ENCODE data around the gene TMEM42.
A peak's percentile ranks its signal among the peaks of the same experiment; 100 is the strongest.

The TMEM42 gene

GRCh38 chr3:44875596-44875995 lies 13.9 kb downstream of the TMEM42 start:
- DNase-seq = no peak

GRCh38 chr3:44877333-44877732 lies 15.6 kb downstream of the TMEM42 start:
- DNase-seq = no peak

- no peak for DNase-seq
Observed at GRCh38 chr3:44880284-44880683, 18.6 kb downstream of the TMEM42 start.

GRCh38 chr3:44883213-44883955 lies 21.7 kb downstream of the TMEM42 start:
- no peak for DNase-seq

GRCh38 chr3:44883999-44884431 lies 22.3 kb downstream of the TMEM42 start:
- peak; percentile 82 for DNase-seq

- DNase-seq = peak; percentile 78
Observed at GRCh38 chr3:44885618-44886017, 23.9 kb downstream of the TMEM42 start.

GRCh38 chr3:44886561-44886960 lies 24.8 kb downstream of the TMEM42 start:
- no peak for DNase-seq

GRCh38 chr3:44887101-44887500 lies 25.4 kb downstream of the TMEM42 start:
- no peak for DNase-seq

GRCh38 chr3:44890258-44890657 lies 28.5 kb downstream of the TMEM42 start:
- DNase-seq = no peak

- no peak for DNase-seq
Observed at GRCh38 chr3:44890852-44891251, 29.1 kb downstream of the TMEM42 start.

GRCh38 chr3:44892689-44893088 lies 31.0 kb downstream of the TMEM42 start:
- no peak for DNase-seq

- DNase-seq = no peak
Observed at GRCh38 chr3:44893097-44893496, 31.4 kb downstream of the TMEM42 start.

- no peak for DNase-seq
Observed at GRCh38 chr3:44894485-44894884, 32.8 kb downstream of the TMEM42 start.

GRCh38 chr3:44896440-44896839 lies 34.7 kb downstream of the TMEM42 start:
- DNase-seq = no peak

GRCh38 chr3:44899683-44900367 lies 38.1 kb downstream of the TMEM42 start:
- DNase-seq = no peak

GRCh38 chr3:44902628-44903027 lies 40.9 kb downstream of the TMEM42 start:
- no peak for DNase-seq

- DNase-seq = no peak
Observed at GRCh38 chr3:44903314-44903713, 41.6 kb downstream of the TMEM42 start.

GRCh38 chr3:44903751-44904150 lies 42.0 kb downstream of the TMEM42 start:
- DNase-seq = no peak

GRCh38 chr3:44905446-44906157 lies 43.9 kb downstream of the TMEM42 start:
- DNase-seq = no peak

GRCh38 chr3:44906997-44907396 lies 45.3 kb downstream of the TMEM42 start:
- no peak for DNase-seq

- DNase-seq = no peak
Observed at GRCh38 chr3:44907612-44908011, 45.9 kb downstream of the TMEM42 start.

GRCh38 chr3:44909063-44909462 lies 47.4 kb downstream of the TMEM42 start:
- DNase-seq = no peak

GRCh38 chr3:44910693-44911092 lies 49.0 kb downstream of the TMEM42 start:
- no peak for DNase-seq
